K562 (cell line): ENCODE measurements around the gene ZNF277. TPM values are rescaled to one million over a fixed set of nuclear protein-coding genes. Genes with fewer than 3 reads are reported as not detected.

Source experiments
- CEBPB ChIP-seq: fragments of 450-650 bp; IDR thresholded peaks from 2 replicates; pipeline ENCODE4 v1.6.1; 2016; ENCODE audit warnings: missing genetic modification characterization, missing compliant biosample characterization
- MAZ ChIP-seq, 2 experiments: fragments of 450-650 bp in 1 of 2; sonication (generic) in 1 of 2; formaldehyde crosslinking; IDR thresholded peaks in 1 of 2; conservative IDR thresholded peaks in 1 of 2; 2 replicates each; pipeline versions ENCODE4 v1.4.0 to v1.5.0; 2020; ENCODE audit warnings: mild to moderate bottlenecking in 1 of 2, missing genetic modification reagents in 1 of 2
- NFATC3 ChIP-seq: fragments of 450-650 bp; IDR thresholded peaks from 2 replicates; pipeline ENCODE4 v1.6.1; 2017; ENCODE audit warnings: mild to moderate bottlenecking
- NR2C2 ChIP-seq, 2 experiments: fragments of 200-800 bp in 1 of 2; sonication (Bioruptor generic) in 1 of 2; sonication (generic) in 1 of 2; formaldehyde crosslinking in 1 of 2; IDR thresholded peaks; 2 replicates each; pipeline versions ENCODE4 v1.6.1 to v1.8.0; 2016 to 2022; ENCODE audit warnings: mild to moderate bottlenecking in 1 of 2, missing compliant biosample characterization in 1 of 2, missing genetic modification characterization in 1 of 2, missing genetic modification reagents in 1 of 2
- RBBP5 ChIP-seq: fragments of 200-600 bp; sonication (generic); IDR thresholded peaks from 2 replicates; pipeline ENCODE4 v1.6.1; 2012; ENCODE audit warnings: borderline replicate concordance, mild to moderate bottlenecking, low read length, control low read depth, inconsistent platforms; ENCODE audit not compliant: insufficient read depth, poor library complexity, severe bottlenecking
- RNF2 ChIP-seq: sonication (generic); IDR thresholded peaks from 2 replicates; pipeline ENCODE4 v1.6.1; 2016
- YBX1 ChIP-seq: fragments of 450-650 bp; IDR thresholded peaks from 2 replicates; pipeline ENCODE4 v1.7.1; 2016; ENCODE audit warnings: mild to moderate bottlenecking
- ZNF165 ChIP-seq: fragments of 250-450 bp; sonication (Bioruptor Pico); IDR thresholded peaks from 2 replicates; pipeline ENCODE4 v1.4.0; 2020; ENCODE audit warnings: borderline replicate concordance
- polyA plus RNA-seq, 8 experiments: library from polyadenylated mRNA; depleted of rRNA in 4 of 8; stranded (reverse) in 5 of 8; unstranded in 3 of 8; fragments of >200 nt; fragmentation: Nextera tagmentation in 2 of 8; fragmentation: Illumina TruSeq in 1 of 8; extraction: Ambion mirVana in 2 of 8; extraction: Trizol in 1 of 8; gene quantifications; 2 replicates each; pipeline versions ENCODE4 v1.2.1 to v1.2.3, GENCODE V29; 2011 to 2014; ENCODE audit warnings: inconsistent platforms in 1 of 8, missing spikeins in 1 of 8
- total RNA-seq, 7 experiments: library from RNA; depleted of rRNA in 6 of 7; stranded (reverse); fragments of >200 nt in 6 of 7; fragmentation: Illumina TruSeq in 2 of 7; extraction: Trizol in 2 of 7; gene quantifications; 2 replicates each; pipeline versions ENCODE4 v1.2.1 to v1.2.3, GENCODE V29; 2011 to 2021; ENCODE audit warnings: low replicate concordance in 1 of 7
- TF ChIP-seq, protein P1 (sequence below), 3 experiments: fragments of 200-800 bp in 1 of 3; fragments of 250-450 bp in 1 of 3; fragments of 450-650 bp in 1 of 3; sonication (Bioruptor Pico) in 1 of 3; sonication (Bioruptor generic) in 1 of 3; formaldehyde crosslinking in 1 of 3; IDR thresholded peaks; 2 replicates each; pipeline versions ENCODE4 v1.6.1 to v1.8.0; 2016 to 2022; ENCODE audit warnings: mild to moderate bottlenecking in 2 of 3, missing genetic modification characterization in 2 of 3, missing compliant biosample characterization in 1 of 3, moderate library complexity in 1 of 3
- TF ChIP-seq, protein P2 (sequence below): fragments of 250-450 bp; sonication (Bioruptor Pico); IDR thresholded peaks from 2 replicates; pipeline ENCODE4 v1.8.0; 2022; ENCODE audit warnings: inconsistent platforms, mild to moderate bottlenecking, moderate library complexity, borderline replicate concordance
- TF ChIP-seq, protein P3 (sequence below): sonication (generic); IDR thresholded peaks from 2 replicates; pipeline ENCODE4 v1.6.1; 2016
- TF ChIP-seq, protein P4 (sequence below): fragments of 450-650 bp; IDR thresholded peaks from 2 replicates; pipeline ENCODE4 v1.6.1; 2016; ENCODE audit warnings: antibody characterized with exemption
- TF ChIP-seq, protein P5 (sequence below): fragments of 250-450 bp; sonication (Bioruptor Pico); IDR thresholded peaks from 2 replicates; pipeline ENCODE4 v1.8.0; 2021; ENCODE audit warnings: moderate library complexity, mild to moderate bottlenecking, inconsistent platforms

The ZNF277 gene
- total and polyA plus RNA-seq, 9 of the 15 experiments (the other 6 are each of a cell fraction or from before 2014, with no cell fraction given): 18.8 to 33.5 (median 27.7) TPM

DNA sequence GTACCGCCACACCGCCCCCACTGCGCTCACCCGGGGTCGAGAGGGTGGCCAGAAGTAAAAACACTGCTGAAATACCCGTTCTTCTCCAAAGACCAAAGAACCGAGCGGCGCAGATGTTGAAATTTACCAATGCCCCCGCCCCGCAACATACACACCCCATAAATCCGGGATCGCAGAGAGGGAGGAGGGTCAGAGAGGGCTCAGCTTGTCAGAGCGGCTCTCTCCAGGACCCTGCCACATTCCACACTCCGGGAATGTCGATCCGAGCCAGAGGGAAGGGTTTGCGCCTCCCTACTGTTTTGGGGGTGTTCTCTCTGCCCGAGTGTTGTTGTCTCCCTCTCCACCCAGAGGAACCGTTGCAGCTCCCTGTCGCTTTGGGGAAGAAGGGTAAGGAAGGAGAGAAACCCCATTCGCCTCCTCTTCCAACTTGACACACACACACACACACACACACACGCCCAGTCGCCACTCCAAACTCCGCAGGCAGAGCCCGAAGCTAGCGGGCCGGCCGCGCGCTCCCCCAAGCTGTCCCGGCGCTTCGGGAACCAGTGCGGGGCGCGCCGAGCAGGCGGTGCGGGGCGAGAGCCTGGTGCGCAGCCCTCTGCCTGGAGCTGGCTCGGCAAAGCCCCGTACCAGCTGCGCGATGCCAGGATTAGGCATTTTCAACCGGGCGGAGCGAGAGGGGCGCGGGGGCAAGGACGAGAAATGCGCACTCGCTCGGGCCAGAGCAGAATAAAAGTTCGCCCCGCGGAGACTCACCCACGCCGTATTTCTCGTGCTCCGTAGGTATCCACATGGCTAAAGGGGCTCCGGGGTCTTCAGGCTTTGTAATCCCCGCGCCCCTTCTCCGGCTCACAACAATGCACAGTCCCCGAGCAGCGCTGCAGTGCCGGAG is 905 bp upstream of the ZNF277 start (continued):
- TF ChIP-seq, protein P1, sequence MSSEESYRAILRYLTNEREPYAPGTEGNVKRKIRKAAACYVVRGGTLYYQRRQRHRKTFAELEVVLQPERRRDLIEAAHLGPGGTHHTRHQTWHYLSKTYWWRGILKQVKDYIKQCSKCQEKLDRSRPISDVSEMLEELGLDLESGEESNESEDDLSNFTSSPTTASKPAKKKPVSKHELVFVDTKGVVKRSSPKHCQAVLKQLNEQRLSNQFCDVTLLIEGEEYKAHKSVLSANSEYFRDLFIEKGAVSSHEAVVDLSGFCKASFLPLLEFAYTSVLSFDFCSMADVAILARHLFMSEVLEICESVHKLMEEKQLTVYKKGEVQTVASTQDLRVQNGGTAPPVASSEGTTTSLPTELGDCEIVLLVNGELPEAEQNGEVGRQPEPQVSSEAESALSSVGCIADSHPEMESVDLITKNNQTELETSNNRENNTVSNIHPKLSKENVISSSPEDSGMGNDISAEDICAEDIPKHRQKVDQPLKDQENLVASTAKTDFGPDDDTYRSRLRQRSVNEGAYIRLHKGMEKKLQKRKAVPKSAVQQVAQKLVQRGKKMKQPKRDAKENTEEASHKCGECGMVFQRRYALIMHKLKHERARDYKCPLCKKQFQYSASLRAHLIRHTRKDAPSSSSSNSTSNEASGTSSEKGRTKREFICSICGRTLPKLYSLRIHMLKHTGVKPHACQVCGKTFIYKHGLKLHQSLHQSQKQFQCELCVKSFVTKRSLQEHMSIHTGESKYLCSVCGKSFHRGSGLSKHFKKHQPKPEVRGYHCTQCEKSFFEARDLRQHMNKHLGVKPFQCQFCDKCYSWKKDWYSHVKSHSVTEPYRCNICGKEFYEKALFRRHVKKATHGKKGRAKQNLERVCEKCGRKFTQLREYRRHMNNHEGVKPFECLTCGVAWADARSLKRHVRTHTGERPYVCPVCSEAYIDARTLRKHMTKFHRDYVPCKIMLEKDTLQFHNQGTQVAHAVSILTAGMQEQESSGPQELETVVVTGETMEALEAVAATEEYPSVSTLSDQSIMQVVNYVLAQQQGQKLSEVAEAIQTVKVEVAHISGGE (CRISPR knock-in tag; IDR thresholded peaks at IDR 0.05): peak in 1 of 3 experiments; percentile 2; a peak in 1 of 6 replicates
- TF ChIP-seq NFATC3 (no peak), YBX1 (no peak), NR2C2 (CRISPR knock-in tag; IDR thresholded peaks at IDR 0.05) (0 out of 2 replicates have a peak, but pooled peaks have one; percentile 35), NR2C2 (tag; IDR thresholded peaks at IDR 0.05) (no peak), ZNF165 (CRISPR knock-in tag) (peak; percentile 22; the same call in 1 of the 2 replicates), MAZ (CRISPR knock-in tag; conservative IDR thresholded peaks at IDR 0.05 in 1 of 2, IDR thresholded peaks at IDR 0.05 in 1 of 2) (0 out of 4 replicates have a peak, but pooled peaks of 1 of the 2 experiments have one; percentile 27), RBBP5 (no peak), RNF2 (peak; percentile 12; the same call in 1 of the 2 replicates), CEBPB (no peak)
- TF ChIP-seq, protein P2, sequence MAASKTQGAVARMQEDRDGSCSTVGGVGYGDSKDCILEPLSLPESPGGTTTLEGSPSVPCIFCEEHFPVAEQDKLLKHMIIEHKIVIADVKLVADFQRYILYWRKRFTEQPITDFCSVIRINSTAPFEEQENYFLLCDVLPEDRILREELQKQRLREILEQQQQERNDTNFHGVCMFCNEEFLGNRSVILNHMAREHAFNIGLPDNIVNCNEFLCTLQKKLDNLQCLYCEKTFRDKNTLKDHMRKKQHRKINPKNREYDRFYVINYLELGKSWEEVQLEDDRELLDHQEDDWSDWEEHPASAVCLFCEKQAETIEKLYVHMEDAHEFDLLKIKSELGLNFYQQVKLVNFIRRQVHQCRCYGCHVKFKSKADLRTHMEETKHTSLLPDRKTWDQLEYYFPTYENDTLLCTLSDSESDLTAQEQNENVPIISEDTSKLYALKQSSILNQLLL: peak; percentile 90
- TF ChIP-seq, protein P3, sequence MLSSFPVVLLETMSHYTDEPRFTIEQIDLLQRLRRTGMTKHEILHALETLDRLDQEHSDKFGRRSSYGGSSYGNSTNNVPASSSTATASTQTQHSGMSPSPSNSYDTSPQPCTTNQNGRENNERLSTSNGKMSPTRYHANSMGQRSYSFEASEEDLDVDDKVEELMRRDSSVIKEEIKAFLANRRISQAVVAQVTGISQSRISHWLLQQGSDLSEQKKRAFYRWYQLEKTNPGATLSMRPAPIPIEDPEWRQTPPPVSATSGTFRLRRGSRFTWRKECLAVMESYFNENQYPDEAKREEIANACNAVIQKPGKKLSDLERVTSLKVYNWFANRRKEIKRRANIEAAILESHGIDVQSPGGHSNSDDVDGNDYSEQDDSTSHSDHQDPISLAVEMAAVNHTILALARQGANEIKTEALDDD: no peak
- TF ChIP-seq, protein P4, sequence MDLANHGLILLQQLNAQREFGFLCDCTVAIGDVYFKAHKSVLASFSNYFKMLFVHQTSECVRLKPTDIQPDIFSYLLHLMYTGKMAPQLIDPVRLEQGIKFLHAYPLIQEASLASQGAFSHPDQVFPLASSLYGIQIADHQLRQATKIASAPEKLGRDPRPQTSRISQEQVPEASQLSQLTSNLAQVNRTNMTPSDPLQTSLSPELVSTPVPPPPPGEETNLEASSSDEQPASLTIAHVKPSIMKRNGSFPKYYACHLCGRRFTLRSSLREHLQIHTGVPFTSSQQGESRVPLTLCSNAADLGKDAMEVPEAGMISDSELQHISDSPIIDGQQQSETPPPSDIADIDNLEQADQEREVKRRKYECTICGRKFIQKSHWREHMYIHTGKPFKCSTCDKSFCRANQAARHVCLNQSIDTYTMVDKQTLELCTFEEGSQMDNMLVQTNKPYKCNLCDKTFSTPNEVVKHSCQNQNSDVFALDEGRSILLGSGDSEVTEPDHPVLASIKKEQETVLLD: 0 out of 2 replicates have a peak, but pooled peaks have one; percentile 17
- TF ChIP-seq, protein P5, sequence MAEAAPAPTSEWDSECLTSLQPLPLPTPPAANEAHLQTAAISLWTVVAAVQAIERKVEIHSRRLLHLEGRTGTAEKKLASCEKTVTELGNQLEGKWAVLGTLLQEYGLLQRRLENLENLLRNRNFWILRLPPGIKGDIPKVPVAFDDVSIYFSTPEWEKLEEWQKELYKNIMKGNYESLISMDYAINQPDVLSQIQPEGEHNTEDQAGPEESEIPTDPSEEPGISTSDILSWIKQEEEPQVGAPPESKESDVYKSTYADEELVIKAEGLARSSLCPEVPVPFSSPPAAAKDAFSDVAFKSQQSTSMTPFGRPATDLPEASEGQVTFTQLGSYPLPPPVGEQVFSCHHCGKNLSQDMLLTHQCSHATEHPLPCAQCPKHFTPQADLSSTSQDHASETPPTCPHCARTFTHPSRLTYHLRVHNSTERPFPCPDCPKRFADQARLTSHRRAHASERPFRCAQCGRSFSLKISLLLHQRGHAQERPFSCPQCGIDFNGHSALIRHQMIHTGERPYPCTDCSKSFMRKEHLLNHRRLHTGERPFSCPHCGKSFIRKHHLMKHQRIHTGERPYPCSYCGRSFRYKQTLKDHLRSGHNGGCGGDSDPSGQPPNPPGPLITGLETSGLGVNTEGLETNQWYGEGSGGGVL (CRISPR knock-in tag): no peak
